22Rv1 (cell line): ENCODE measurements around the gene MLLT3.

Source experiments
- H3K27ac ChIP-seq: fragments of 450-650 bp; 2 replicates; pipeline ENCODE4 v1.5.1; 2017
- CTCF ChIP-seq: fragments of 450-650 bp; IDR thresholded peaks from 2 replicates; pipeline ENCODE4 v1.5.1; 2017; ENCODE audit warnings: mild to moderate bottlenecking
- ZFX ChIP-seq: fragments of 450-650 bp; IDR thresholded peaks from 2 replicates; pipeline ENCODE4 v1.6.1; 2017; ENCODE audit warnings: antibody characterized with exemption, borderline replicate concordance

The MLLT3 gene

GRCh38 chr9:20566401-20566800 is 55.9 kb downstream of the MLLT3 start:
- TF ChIP-seq ZFX = no peak
- TF ChIP-seq CTCF = no peak
- H3K27ac ChIP-seq = peak overlapping the region; percentile 52

- no peak for TF ChIP-seq ZFX
- no peak overlapping the region for H3K27ac ChIP-seq
These were observed 57.6 kb downstream of the MLLT3 start for GRCh38 chr9:20564650-20565049.

GRCh38 chr9:20563917-20564316 is 58.4 kb downstream of the MLLT3 start:
- no peak for TF ChIP-seq CTCF
- no peak for TF ChIP-seq ZFX
- H3K27ac ChIP-seq = no peak overlapping the region

GRCh38 chr9:20562051-20562450 is 60.2 kb downstream of the MLLT3 start:
- no peak overlapping the region for H3K27ac ChIP-seq
- TF ChIP-seq ZFX = no peak
- no peak for TF ChIP-seq CTCF

- H3K27ac ChIP-seq = no peak overlapping the region
- TF ChIP-seq CTCF (no peak), ZFX (no peak)
These were observed 60.8 kb downstream of the MLLT3 start for GRCh38 chr9:20561531-20561930.

GRCh38 chr9:20559231-20559890 is 62.9 kb downstream of the MLLT3 start:
- no peak overlapping the region for H3K27ac ChIP-seq
- TF ChIP-seq CTCF (no peak), ZFX (no peak)

- H3K27ac ChIP-seq = no peak overlapping the region
These were observed 63.7 kb downstream of the MLLT3 start for GRCh38 chr9:20558566-20559016.

More at GRCh38 chr9:20558566-20559016, 63.7 kb downstream of the MLLT3 start:
- TF ChIP-seq ZFX (no peak), CTCF (no peak)
